GM21723 (cell line): Measurements from ENCODE around the gene GNAQ.

Source experiments
- ATAC-seq: cut with Tn5 transposase; IDR thresholded peaks from one replicate; pipeline ENCODE4 v1.9.1; 2021; ENCODE audit warnings: mild to moderate bottlenecking, moderate library complexity; ENCODE audit not compliant: unreplicated experiment

Gene GNAQ

DNA sequence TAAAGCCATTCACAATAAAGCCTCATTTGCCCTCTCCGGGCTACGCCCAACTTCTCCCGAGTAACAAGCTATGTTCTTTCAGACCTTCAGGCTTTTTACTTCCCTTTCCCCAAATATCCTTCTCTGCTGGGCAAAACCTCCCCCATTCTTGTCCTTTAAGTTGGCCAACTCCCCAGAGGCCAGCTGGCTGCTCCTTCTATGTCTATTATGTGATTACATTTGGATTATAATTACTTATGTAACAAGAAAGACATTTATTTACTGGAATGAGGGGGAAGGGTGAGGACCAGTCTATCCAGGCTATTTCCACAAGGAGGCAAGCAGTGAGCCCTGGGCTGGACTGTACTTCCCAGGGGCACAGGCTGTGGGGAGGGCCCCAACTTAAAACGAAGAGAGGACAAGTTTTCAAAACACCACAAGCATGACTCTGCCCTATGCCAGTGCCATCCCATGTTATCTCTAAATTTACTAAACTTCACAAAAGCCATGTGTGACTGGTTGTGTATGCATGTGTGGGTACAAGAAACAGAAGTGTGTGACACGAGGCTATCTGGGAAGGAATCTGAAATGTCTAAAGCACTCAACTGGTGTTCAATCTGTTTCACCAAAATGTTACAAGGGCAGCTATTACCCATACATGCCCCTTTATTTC, 84.5 kb downstream of the GNAQ start:
- no peak for ATAC-seq

DNA sequence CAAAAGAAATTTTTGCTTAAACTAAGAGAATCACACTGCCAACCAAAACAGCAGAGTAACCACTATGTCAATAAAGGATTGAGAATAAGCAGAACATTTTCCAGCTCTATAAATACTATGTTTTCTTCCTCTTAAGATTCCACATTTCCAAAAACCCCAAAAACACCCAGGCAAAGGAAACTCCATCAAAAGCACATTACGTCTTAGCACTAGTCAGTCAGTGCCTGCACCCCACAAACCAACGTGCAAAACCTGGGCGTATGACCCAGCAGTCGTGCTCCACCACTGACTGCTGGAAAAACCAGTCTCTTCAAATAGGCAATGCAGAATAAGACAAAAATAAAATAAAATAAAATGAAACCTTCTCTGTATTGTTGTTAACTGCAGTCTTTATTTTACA, 85.3 kb downstream of the GNAQ start:
- no peak for ATAC-seq

DNA sequence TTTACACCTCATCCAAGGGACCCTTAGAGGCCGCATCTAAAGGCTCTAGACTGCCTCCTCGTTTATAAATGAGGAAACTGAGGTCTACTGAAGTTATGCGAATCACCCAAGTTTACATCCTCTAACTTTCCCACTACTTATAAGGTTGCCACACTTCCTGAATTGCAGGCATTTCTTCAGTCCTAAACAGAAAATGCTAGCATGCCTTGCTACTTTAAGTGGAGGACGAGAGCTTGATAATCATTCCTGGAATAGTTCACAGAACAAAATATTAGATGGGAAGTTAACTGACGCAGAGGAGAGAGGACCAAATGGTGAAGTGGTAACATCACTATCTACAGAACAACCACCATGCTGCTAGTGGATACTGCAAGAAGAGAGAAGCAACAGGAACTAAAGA, 85.8 kb downstream of the GNAQ start:
- ATAC-seq = no peak

DNA sequence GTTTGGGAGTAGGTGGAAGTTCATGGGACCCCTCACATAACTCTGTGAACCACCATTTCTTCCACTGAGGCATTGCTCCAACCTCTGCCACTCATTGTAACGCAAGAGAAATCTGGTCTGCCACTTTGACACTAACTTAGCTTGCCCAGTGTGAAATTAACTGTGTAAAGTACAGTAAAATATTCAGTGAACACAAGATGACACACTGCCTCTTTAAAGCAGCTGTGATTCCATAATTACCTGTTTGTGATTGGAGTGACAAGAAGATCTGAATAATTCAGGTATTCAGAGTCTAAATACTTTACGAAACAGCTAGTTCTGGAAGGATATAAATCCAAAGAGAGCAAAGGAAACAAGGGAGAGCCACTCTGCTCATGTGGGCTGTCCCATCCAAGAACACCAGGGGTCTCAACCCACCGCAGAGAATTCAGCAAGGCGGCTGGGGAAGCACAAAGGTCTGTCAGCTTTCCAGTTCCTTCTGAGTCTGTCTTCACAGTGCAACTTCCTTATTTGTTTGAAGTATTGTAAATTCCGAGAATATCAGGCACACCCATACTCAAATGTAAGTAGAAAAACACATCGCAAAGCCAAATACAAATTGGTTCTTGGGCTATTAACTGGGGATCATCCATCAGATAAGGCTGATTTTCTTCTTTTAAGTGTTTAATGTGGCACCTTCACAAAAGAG, 86.9 kb downstream of the GNAQ start:
- ATAC-seq = no peak

DNA sequence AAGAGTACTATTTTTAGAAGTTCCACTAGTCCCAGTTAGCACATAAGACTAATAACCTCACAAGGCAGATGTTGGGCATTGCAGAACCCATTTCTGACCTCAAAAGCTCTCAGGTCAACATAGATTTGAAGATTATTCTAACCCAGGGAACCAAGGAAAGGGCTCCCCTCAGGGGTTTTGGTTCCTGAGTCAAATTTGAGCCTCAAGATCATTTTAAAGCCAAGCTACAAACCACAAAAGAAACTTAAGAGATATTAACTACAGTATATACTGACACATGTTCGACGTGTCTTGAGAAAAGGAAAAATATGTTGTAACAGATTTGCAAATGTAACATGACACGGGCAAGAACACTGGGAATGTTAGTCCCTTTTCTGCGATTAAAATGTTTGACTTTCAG, 88.6 kb downstream of the GNAQ start:
- ATAC-seq = no peak

DNA sequence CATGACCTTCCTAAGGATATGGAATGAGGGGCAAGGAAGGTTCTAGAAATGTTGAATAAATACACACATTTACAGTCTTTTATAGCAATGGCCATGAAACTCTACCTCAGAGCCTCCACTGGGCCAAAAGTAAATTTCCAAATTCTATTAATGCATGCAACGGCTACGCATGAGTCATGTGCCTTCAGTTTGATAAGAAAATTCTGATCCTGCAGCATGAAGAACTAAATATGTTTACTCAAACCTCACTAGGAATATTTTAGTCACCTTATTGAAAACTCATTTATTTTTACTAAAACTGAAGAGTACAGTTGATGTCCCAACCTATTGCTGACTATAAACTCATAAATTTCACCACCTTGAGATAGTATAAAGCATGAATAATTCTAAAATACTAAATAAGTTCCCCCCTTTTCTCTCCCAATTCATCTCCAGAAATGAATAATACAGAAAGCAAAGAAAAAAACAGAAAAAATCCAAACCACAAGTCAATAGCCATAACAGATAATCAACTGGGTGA, 92.4 kb downstream of the GNAQ start:
- ATAC-seq = no peak

DNA sequence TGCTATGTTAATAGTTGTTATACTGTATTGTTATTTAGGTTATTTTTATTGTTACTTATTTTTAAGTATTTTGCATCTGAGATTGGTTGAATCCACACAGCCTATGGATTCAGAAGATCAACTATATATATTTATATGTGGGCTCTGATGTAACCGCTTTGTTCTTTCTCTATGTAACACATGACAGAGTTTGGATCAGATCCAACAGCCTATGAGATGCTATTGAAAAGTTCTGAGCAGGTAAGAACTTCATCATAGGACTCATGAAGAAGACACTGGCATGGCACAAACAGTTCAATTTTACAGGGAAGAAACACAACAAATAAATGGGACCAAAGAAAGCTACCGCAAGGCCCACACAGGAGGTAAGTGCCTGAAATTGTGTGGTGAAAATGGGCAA, 93.4 kb downstream of the GNAQ start:
- ATAC-seq = no peak

DNA sequence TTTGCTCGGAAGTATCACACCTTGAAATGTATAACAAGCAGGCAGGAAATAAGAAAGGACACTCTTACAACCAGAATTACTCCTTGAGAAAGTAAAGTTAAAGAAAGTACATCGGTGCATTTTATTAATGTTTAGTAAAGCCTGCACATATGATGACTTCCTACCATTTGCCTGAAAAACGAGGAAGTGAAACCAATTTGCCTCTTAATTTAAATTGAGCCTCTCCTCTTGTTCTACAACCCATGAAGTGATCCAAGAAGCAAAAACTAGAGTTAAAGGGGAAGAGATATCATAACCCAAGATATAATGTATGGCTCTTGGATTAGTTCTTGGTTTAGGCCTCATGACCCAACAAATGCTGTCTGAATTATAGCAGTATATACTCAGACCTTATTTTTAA, 95.6 kb downstream of the GNAQ start:
- no peak for ATAC-seq

DNA sequence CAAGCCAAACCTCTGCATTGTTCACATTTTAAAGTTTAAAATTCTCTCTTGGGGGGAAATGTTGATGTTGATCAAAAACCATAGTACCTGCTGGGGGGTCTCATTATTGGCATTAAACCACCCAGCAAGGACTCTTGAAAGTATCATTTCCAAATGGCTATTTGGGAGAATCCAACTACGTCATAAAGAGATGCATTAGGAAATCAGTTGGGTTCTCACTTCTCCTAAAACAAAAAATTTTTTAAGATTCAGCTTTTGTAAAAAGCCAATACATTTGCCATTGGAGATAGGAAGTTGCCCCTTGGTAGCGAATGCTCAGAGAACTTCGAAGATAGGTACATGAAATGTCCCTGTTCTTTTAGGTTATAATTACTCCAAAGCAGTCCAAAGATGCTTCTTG, 96.4 kb downstream of the GNAQ start:
- ATAC-seq = no peak

DNA sequence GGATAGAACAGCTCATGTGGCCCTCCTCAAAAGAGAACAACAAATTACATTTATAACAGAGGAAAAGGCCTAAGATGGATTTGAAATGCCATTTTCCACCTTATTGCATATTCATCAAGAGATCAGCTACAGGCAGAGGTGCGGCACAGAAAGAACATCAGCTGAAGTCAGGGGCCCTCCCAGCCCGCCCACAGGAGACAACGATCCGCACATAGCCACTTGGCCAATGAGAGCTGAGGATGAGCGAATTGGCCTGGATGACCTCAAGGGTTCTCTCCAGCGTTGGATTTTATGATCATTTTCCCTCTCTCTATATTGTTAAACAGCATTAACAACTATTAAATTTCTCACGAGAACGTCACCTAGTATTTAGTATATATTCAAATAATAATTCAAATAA, 97.6 kb downstream of the GNAQ start:
- no peak for ATAC-seq

DNA sequence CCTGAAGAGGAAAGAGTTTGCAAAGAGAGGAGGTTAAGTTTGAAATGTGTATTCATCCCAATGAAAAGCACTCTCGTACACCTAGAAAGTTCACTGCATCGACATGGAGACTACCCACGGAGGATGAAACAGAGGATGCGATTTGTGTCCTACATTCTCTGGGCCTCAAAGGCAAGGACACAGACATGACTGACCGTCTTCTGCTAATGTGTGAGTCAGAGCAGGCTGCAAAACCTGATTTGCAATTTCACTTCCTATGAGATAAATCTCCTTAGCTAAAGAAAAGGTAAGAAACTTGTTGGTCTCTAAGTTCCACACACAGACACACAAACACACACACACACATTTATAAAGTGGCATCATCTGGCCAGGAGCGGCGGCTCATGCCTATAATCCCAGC, 98.6 kb downstream of the GNAQ start:
- no peak for ATAC-seq

DNA sequence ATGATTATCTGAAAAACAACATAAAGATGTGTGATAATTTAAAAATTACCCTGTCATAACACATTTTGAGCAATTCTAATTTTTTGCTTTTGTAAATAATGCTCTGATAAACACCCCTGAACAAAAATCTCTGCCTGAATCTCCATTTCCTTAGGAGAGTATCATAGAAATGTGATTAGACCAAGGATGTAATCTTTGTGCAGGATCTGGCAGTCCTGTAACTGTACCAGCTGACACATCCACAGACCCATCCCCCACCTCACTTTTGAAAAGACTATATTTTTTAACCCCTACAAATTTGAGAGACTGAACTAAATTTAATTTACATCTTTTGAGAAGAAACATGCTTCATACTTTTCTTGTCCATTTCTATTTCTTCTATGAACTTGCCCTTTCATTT, 101.7 kb downstream of the GNAQ start:
- no peak for ATAC-seq

DNA sequence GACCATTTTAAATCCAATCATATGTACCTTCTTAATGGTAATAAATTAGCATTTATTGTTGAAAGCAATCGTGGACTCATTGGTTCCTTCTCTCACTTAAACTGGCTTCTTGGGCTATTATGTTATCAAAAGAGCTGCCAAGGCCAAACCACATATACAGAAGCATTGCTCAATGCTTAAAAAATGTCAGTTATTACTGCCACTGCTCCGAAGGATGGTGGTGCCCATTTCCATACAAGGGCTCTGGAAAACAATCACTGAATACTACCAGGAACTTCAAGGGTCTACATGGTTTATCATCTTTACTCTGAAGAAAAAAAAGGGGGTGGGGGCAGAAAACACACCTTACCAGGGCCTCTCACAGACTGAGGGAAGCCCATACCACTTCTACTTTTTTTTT, 104.3 kb downstream of the GNAQ start:
- no peak for ATAC-seq

DNA sequence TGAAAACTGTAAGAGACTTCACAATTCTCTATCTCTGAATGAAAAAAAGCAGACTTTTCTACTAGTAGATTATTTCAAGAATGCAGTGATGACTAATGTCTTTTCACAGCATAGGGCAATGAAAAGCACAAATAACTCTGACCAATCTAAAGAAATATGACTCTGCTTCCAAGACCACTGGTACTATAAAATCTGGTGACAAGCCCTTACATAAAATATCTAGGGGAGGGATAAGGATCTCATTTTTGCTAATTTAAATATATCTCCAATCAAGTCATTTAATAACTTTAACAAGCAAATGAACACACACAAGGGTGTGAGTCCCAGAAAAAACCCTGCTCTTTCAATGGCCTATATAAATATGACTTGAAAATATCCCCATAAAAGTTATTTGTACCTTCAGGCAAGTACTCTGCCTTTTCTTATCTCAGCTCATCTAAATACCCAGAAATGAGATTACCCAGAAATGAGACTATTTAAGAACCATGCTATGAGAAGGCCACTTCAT, 105.2 kb downstream of the GNAQ start:
- no peak for ATAC-seq

DNA sequence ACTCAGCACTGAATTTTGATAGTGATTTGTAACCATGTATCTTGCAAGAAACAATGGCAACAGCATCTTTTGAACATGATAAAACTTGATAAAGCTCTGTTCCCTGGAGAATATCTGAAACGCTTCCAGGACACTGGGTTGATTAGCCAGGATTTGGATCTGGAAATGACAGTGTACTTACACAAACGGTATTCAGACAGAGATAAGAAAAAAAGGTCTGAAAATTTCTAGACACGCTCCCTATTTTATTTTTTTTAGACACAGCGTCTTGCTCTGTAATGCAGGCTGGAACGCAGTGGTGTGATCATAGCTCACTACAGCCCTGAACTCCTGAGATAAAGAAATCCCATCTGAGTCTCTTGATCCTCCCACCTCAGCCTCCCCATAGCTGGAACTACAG, 109.0 kb downstream of the GNAQ start:
- ATAC-seq = no peak

DNA sequence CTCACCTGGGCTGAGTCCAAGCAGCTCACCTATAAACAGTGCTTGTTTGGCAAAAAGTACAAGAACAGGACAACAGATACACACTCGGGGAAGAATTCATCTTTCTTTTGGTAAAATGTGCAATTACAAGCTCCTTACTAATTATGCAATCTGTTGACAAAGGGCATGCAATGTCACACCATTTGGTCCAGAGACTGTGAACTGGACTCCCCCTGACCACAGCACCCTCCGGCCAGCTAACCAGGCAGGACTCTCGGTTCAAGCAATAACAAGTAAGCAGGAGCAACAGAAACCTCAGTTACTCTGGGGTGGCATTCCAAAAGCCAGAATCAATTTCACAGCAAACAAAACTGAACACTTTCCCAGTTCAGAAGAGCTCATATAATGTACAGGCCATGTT, 113.8 kb downstream of the GNAQ start:
- no peak for ATAC-seq

DNA sequence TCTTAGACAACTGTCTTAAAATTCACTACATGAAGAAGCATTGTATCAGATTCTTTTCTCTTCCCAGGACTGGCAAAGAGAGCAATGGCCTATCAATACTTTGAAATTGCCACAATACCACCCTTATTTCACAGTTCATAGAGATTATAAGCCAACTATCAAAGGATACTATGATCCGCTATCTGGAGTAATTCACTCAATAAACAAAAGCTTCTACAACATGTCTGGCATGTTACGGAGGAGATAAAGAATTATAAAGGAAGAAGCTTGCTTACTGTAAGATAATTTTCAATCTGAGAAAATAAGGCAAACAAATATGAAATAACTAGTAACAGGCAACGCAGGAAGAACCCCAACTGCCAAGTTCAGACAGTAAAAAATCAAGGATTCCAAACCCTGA, 114.8 kb downstream of the GNAQ start:
- no peak for ATAC-seq

DNA sequence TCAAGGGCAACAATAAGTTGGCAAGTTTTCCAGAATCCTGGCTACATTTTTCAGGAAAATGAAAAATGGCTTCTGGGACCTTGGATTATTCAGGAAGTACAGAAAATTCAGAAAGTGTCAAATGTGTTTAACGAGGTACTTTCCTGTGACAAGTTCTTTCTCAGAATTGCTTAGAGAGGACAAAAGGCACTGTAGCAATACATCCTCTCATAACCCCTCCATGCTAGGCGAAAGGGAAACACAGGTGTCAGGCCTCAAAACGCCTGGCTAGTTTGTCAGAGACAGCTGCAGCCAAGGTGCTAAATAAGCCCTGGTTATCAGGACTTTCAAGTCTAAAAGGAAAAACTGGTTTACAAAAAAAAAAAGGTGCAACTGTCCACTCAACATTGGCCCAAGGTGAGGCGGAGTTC, 115.2 kb downstream of the GNAQ start:
- ATAC-seq = peak; percentile 70

DNA sequence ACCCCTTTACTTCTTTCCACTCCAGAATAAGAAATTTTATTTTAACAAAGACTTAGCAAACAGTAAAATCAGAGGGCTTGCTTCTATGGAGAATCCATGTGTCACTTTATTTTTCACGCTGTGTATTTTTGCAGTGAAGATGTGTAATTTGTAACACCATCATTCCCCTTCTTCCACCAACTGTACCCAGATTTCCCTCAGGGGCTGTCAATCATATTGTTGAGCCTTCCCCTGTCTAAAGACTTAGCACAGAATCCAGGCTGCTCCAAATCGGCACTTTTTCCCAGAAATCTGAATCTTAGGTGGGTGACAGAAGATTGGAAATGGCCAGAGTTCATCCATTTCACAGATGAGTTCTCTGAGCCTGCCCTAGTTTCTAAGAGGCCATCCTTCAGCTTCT, 115.9 kb downstream of the GNAQ start:
- no peak for ATAC-seq

DNA sequence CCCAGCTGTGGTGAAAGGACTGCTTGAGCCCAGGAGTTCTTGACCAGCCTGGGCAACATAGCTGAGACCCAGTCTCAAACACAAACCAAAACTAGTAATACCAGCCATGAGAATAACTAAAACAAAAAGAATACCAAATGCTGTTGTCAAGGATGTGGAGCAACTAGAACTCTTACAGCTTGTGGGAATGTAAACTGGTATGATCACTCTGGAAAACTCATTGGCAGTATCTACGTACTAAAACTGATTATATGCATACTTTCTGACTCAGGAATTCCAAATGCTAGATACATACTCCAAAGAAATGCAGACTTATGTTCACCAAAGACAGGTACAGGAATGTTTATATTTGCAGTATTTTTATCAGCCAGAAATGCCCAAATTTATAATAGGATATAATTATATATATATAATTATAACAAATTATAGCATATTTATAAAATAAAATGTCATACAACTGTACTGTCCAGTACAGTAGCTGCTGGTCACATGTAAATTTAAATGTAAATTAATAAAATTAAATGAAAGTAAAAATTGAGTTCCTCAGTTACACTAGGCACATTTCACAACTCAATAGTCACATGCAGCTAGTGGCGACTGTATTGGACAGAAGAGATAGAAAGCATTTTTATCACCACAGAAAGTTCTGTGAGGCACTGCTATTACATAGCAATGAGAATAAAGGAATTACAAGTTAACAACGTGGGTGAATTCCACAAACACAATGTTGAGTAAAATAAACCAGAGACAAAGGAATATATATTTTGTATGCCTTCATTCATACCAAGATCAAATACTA, 118.5 kb downstream of the GNAQ start:
- ATAC-seq = no peak

DNA sequence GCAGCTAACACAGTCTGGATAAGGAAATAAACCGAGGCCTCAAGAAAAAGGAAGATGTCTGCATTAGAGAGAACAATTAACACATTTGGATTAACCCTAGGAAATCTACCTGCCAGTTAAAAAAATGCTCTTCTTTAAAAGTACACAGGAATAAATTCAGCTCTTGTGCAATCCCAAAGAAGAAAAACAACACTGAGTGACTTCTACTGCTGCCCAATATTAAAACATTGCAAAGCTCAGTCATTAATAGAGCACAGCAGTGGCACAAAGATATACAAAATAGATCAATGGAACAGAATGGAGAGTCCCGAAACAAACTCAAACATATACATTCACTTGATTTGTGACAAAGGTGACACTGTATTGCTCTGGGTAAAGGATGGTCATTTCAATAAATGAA, 119.7 kb downstream of the GNAQ start:
- no peak for ATAC-seq

DNA sequence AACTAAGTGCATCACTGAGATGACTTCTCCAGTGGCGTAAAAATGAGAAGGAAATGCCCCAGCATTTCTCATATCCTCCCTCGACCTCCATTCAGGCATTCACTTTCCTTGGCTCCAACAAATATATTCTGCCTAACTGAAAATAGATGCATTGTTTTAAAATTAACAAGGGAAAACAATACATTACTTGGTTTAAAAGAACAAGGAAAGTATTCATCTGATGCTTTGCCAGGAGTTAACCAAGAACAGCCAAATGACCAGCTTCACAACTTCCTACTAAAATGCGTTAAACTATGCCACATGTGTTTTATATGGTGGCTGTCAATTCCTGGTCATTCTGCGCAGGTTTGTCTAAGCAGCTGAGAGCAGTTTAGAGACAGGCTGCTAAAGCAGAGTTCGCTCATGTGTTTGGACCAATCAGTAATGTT, 121.4 kb downstream of the GNAQ start:
- ATAC-seq = no peak
